Karpas-422 (cell line): ENCODE measurements around the gene TUBA8. TPM values are rescaled to one million over a fixed set of nuclear protein-coding genes. Genes with fewer than 3 reads are reported as not detected.
"Not testable (repeated sequence)": the region's sequence is repeated elsewhere in the genome, so short reads cannot be mapped to it uniquely, and the experiment has no call there.

Experiments
- DNase-seq: peaks from one replicate; pipeline ENCODE4 v3.0.0-alpha.2; 2015
- H2AFZ ChIP-seq: fragments of 200-600 bp; sonication (generic); 2 replicates; pipeline ENCODE4 v1.6.1; 2014; ENCODE audit warnings: antibody characterized with exemption, low read length, mixed read lengths
- H3K27ac ChIP-seq: fragments of 200-600 bp; sonication (generic); 2 replicates; pipeline ENCODE4 v1.5.1; 2014; ENCODE audit warnings: mild to moderate bottlenecking, low read length, moderate library complexity
- H3K27me3 ChIP-seq: fragments of 200-600 bp; sonication (generic); 2 replicates; pipeline ENCODE4 v1.6.1; 2014; ENCODE audit warnings: low read length, mixed read lengths
- H3K36me3 ChIP-seq: fragments of 200-600 bp; sonication (generic); 2 replicates; pipeline ENCODE4 v1.6.1; 2014; ENCODE audit warnings: low read length, mixed read lengths; ENCODE audit not compliant: insufficient read depth
- H3K4me1 ChIP-seq: fragments of 200-600 bp; sonication (generic); 2 replicates; pipeline ENCODE4 v1.6.1; 2014; ENCODE audit warnings: mild to moderate bottlenecking, low read length, mixed read lengths
- H3K4me2 ChIP-seq: fragments of 200-600 bp; sonication (generic); 2 replicates; pipeline ENCODE4 v1.6.1; 2014; ENCODE audit warnings: low read length, low read depth, mild to moderate bottlenecking; ENCODE audit not compliant: poor library complexity, severe bottlenecking
- H3K4me3 ChIP-seq: fragments of 200-600 bp; sonication (generic); 2 replicates; pipeline ENCODE4 v1.5.1; 2014; ENCODE audit warnings: mild to moderate bottlenecking, antibody characterized with exemption, low read length, mixed read lengths
- H3K79me2 ChIP-seq: fragments of 200-600 bp; sonication (generic); 2 replicates; pipeline ENCODE4 v1.6.1; 2014; ENCODE audit warnings: mild to moderate bottlenecking, low read length, mixed read lengths
- H3K9ac ChIP-seq: fragments of 200-600 bp; sonication (generic); 2 replicates; pipeline ENCODE4 v1.6.0; 2014; ENCODE audit warnings: low read length
- H3K9me2 ChIP-seq: fragments of 200-600 bp; sonication (generic), shearing (Covaris generic); replicated peaks from 2 replicates; pipeline ENCODE4 v1.6.0; 2014; ENCODE audit warnings: mild to moderate bottlenecking, low read length, moderate library complexity; ENCODE audit not compliant: insufficient read depth
- H3K9me3 ChIP-seq: fragments of 300-700, 200-600 bp; sonication (generic); 2 replicates; pipeline ENCODE4 v1.6.1; 2014; ENCODE audit warnings: low read length, mixed read lengths
- H4K20me1 ChIP-seq: fragments of 200-600 bp; sonication (generic); 2 replicates; pipeline ENCODE4 v1.6.1; 2014; ENCODE audit warnings: mild to moderate bottlenecking, antibody characterized with exemption, low read length, low read depth; ENCODE audit not compliant: insufficient read depth
- total RNA-seq: library from RNA; depleted of rRNA; stranded (reverse); fragments of >200 nt; shearing (Covaris generic); gene quantifications from 2 replicates; pipeline ENCODE4 v1.2.3, GENCODE V29; 2014; ENCODE audit warnings: low replicate concordance

The TUBA8 gene
- total RNA-seq, 1 experiment from 2014 or later: 1.5 TPM

GRCh38 chr22:18154821-18155390 lies 44.3 kb downstream of the TUBA8 start:
- Histone ChIP-seq H3K4me3 (no peak overlapping the region), H3K27me3 (no peaks in the 10 kb centered on the region), H3K9me3 (no peaks in the 10 kb centered on the region), H3K79me2 (no peaks in the 10 kb centered on the region), H4K20me1 (no peaks in the 10 kb centered on the region), H3K4me2 (no peak overlapping the region), H3K27ac (no peak overlapping the region), H3K36me3 (no peaks in the 10 kb centered on the region), H3K9me2 (no peaks in the 10 kb centered on the region), H3K4me1 (peaks cover 5% of the 10 kb centered on the region), H3K9ac (no peak overlapping the region), H2AFZ (no peak overlapping the region)
- DNase-seq: no peak

GRCh38 chr22:18155546-18155945 lies 44.9 kb downstream of the TUBA8 start:
- H3K4me2 ChIP-seq, H3K9me2 ChIP-seq, H3K27ac ChIP-seq, H2AFZ ChIP-seq, H3K9ac ChIP-seq, H3K79me2 ChIP-seq, H3K9me3 ChIP-seq, H3K27me3 ChIP-seq, H3K36me3 ChIP-seq, H3K4me1 ChIP-seq, H3K4me3 ChIP-seq, DNase-seq, H4K20me1 ChIP-seq: not testable (repeated sequence)

- Histone ChIP-seq H3K4me1 (no peaks in the 10 kb centered on the region), H3K9me2 (no peaks in the 10 kb centered on the region), H3K4me3 (no peak overlapping the region), H3K79me2 (no peaks in the 10 kb centered on the region), H3K36me3 (no peaks in the 10 kb centered on the region), H3K27ac (no peak overlapping the region), H4K20me1 (no peaks in the 10 kb centered on the region), H3K9ac (no peak overlapping the region), H3K9me3 (no peaks in the 10 kb centered on the region), H2AFZ (no peak overlapping the region), H3K27me3 (no peaks in the 10 kb centered on the region), H3K4me2 (no peak overlapping the region)
- peak; percentile 83 for DNase-seq
Measured at GRCh38 chr22:18156878-18157713, 46.5 kb downstream of the TUBA8 start.

- Histone ChIP-seq H3K9me3 (no peaks in the 10 kb centered on the region), H3K27me3 (no peaks in the 10 kb centered on the region), H3K27ac (no peak overlapping the region), H3K9me2 (no peaks in the 10 kb centered on the region), H2AFZ (no peak overlapping the region), H3K4me1 (no peaks in the 10 kb centered on the region), H4K20me1 (no peaks in the 10 kb centered on the region), H3K4me3 (no peak overlapping the region), H3K36me3 (no peaks in the 10 kb centered on the region), H3K79me2 (no peaks in the 10 kb centered on the region), H3K4me2 (no peak overlapping the region), H3K9ac (no peak overlapping the region)
- no peak for DNase-seq
Measured at GRCh38 chr22:18157714-18158028, 47.1 kb downstream of the TUBA8 start.

GRCh38 chr22:18160641-18161040 lies 50.0 kb downstream of the TUBA8 start:
- not testable (repeated sequence) for H3K79me2 ChIP-seq, H3K9ac ChIP-seq, H3K4me1 ChIP-seq, DNase-seq, H3K36me3 ChIP-seq, H3K4me2 ChIP-seq, H3K27me3 ChIP-seq, H3K9me2 ChIP-seq, H4K20me1 ChIP-seq, H3K4me3 ChIP-seq, H3K9me3 ChIP-seq, H3K27ac ChIP-seq, H2AFZ ChIP-seq

- not testable (repeated sequence) for H4K20me1 ChIP-seq, H3K9ac ChIP-seq, H3K4me2 ChIP-seq, H3K9me3 ChIP-seq, H3K27ac ChIP-seq, H3K4me1 ChIP-seq, H3K79me2 ChIP-seq, H3K9me2 ChIP-seq, H3K36me3 ChIP-seq, H3K4me3 ChIP-seq, H2AFZ ChIP-seq, H3K27me3 ChIP-seq
- DNase-seq: peak; percentile 59
Measured at GRCh38 chr22:18163843-18164242, 53.2 kb downstream of the TUBA8 start.

GRCh38 chr22:18164584-18164983 lies 54.0 kb downstream of the TUBA8 start:
- DNase-seq, H3K9me2 ChIP-seq, H3K9ac ChIP-seq, H3K27me3 ChIP-seq, H3K9me3 ChIP-seq, H2AFZ ChIP-seq, H3K4me1 ChIP-seq, H3K27ac ChIP-seq, H3K79me2 ChIP-seq, H4K20me1 ChIP-seq, H3K36me3 ChIP-seq, H3K4me2 ChIP-seq, H3K4me3 ChIP-seq: not testable (repeated sequence)

- H3K27ac ChIP-seq, DNase-seq, H3K79me2 ChIP-seq, H3K4me3 ChIP-seq, H3K9me2 ChIP-seq, H3K4me1 ChIP-seq, H3K4me2 ChIP-seq, H4K20me1 ChIP-seq, H3K27me3 ChIP-seq, H2AFZ ChIP-seq, H3K9me3 ChIP-seq, H3K36me3 ChIP-seq, H3K9ac ChIP-seq: not testable (repeated sequence)
Measured at GRCh38 chr22:18165356-18165755, 54.7 kb downstream of the TUBA8 start.
